HPDE6-E6E7 (cell line): ENCODE data around the gene SPAG4.
A peak's percentile ranks its signal among the peaks of the same experiment; 100 is the strongest.

Experiments
- DNase-seq: peaks from one replicate; pipeline ENCODE4 v3.0.0; 2011; ENCODE audit warnings: missing footprints; ENCODE audit errors: extremely low spot score

SPAG4 gene

DNA sequence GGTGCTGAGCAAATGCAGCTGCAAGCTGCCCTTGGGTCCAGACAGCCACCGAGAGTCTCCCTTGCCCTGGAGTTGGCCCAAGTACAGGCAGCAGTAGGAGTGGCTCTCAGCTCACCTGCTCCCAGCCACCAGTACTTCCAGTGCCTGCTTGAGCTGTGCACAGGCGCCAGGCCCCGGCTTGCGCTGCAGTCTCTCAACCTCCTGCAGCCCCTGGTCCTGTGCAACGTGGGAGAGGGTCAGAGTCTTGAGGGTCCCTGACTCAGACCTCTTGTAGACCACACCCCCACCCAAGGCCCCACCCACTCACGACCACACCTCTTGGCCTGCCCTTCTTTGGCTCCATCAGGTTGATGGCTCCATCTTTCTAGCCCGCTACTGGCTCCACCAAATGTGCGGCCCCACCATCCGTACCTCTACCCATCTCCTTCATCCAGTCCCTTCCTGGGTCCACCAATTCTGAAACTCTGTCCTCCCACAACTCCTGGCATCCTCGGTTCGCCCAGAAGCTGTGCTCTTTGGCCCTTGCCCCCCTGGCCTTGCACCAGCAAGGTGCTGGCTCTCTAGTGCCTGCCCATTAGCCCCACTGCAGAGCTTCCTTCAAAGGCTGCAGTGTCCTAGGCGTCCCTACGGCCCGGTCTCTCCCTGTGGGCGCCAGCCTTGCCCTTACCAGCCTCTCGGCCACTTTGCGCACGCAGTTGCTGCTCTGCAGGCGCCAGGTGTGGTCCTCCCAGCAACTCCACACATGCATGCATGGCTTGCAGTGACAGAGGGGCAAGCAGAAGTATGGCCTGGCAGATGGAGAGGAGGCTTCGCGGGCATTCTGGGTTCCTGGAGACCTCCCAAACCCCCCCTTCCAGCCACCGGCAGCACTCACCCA is 16.5 kb upstream of the SPAG4 start:
- no peak for DNase-seq

DNA sequence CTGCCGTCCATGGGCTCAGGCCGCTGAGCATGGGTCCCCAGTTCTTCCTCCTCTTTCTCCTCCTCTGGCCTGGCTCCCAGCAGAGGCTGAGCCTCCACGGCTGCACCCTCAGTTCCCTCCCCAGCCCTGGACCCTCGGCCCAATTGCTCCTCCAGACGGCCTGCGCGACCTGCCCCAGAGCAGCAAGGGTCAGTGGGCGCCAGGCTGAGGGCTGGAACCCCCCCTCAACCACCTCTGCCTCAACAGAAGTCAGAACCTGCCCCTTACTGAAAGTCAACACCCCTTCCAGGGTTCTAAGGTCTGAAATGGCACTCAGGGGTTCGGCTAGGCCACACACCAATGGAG is 15.9 kb upstream of the SPAG4 start:
- no peak for DNase-seq

DNA sequence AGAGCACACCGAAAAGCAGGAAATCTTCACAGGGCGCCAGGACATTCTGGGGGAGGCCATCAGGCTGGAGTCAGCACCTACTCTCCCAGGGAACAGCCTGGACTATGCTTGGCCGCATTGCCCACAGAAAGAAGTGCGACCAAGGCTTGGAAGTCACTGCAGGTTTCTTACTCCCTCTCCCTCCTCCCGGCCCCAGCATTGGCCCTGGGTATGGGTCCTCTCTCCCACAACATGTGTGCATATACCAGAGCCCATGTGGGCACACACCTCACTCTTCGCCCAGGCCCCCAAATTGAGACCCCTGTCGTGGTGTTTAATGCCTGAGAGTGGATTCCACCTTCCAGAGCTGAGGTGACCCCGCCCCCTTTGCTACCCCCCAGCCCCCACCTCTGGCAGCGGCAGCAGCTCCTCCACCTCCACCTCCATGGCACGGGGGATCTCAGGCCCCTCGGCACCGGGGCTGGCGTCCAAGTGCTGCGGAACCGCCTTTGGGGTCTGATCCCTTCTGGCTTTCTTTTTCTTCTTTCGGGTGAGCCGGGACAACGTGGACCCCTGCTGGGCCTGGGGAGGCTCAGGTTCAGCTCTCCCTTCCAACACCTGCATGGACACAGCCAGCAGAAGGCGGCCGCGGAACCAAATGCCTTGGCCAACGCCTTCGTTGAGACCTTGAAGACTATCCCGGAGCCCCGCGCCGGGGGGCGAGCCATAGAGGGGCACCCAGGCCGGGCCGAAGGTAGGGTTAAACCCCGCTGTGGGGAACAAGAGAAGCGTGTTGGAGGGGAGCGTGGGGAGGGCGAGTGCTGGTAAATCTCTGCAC is 15.2 kb upstream of the SPAG4 start:
- DNase-seq = no peak

DNA sequence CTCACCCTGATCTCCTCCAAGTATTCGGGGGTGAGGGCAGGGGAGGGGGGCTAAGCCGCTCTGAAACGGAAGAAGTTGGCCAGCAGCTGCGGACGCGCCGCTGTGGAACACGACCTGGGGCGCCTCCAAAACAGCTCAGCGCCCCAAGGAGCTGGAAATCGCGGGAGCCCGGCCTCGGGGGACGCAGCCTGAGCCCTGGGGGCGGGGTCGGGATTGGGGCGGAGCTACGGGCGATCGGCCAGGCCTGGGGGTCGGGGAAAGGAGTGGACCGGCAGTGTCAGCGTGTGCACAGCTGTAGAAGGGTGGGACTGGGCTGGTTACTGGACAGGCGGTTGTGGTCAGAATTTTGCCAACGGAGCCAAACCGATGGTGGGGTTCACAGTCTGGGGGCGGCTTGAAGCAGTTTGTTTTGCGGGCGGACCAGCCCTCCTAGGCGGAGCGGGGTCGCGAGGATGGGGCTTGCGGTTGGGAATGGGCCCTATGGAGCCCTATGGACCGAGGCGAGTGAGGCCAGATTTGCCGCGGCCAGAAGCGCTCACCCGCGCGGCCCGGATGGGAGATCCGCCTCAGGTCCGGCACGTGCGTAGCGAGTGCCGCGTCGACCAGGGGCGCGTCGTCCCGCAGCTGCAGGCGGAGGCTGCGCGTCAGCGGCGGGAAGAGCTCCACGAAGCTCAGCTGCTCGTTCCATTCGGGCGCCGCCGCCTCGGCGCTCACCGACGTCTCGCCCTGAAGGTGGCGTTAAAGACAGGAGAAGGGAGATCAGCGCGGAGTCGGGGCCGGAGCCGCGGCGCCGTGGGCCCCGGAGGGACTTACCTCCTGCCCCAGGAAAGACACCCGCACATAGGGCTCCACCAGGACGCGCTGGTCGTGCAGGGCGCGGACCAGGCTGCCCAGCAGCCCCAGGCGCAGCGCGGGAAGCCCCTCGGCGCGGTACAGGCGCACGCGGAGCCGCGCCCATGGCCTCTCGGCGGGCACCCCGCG is 14.3 kb upstream of the SPAG4 start:
- DNase-seq = peak; percentile 94

DNA sequence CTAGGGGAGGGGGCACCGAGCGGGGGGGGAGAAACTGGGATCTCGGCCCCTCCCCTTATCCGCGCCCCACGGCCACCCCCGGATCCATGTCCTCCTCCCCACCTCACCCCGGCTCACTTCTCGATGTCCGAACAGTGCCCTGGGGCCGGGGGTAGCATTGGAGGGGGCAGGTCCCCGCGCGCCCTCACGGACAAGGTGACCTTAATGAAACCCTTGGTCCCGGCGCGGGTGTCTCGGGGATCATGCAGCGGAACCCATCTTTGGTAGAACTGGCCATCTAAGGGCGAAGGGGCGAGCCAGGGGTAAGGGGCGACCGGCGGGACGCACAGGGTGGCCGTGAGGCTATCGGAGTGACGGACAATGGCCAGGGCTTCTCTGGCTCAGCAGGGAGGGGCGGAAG is 13.6 kb upstream of the SPAG4 start:
- no peak for DNase-seq

DNA sequence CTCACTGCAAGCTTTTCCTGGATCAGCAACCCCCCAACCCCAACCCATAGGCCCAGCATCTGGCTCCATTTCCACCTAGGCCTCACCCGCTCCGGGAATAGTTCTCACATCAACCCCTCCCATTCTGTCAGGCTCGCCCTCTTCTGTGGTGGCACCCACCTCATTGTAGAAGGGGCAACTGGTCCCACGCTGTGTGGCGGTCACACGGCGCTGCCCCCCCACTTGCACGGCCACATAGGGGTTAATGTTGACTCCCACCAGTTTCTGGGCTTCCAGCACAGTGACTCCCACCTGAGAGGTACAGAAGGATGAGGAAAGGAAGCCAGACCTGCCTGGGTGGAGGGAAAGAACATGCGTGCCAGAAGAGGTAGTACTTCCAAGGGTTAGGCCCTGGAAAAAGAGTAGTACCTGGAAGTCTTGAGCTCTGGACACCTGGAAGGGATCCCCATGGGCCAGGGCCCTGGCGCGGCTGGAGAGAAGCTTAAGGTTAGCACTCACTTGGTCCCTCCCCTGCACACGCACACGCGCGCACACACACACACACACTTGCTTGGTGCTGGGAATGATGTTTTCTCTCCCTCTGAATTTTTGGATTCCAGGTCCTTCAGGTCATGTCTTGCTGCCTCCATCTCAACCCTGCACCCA is 12.7 kb upstream of the SPAG4 start:
- no peak for DNase-seq

DNA sequence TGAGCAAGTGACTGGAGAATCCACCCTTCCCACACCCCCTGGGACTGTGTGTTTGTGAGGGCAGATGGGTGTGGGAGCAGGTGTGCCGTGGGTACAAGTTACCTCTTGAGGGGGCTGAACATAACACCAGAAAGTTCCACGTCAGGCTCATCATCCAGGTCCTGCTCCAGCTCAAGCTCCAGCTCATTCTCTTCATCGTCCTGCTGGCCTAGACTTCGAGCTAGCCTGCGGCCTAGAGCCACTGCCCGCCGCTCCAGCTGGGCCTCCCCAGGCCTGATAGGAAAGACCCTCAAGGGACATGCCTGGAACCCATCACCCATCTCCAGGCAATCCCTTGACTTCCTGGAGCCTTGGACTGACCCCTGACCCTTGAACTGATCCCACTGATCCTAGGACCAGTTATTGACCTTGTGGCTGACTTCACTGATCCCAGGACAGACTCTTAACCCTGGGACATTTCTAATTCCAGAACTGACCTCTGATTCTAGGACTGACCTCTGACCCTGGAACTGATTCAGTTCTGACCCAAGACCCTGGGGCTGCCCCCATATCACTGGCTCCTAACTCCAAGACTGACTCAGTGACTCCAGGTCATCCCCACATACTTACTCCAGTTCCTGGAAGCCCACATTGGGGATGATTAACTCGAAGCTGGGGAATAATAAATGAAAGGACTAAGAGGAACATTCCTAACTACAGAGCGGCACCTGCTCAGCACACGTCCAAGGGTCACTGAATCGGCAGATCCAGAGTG is 11.8 kb upstream of the SPAG4 start:
- DNase-seq = no peak

DNA sequence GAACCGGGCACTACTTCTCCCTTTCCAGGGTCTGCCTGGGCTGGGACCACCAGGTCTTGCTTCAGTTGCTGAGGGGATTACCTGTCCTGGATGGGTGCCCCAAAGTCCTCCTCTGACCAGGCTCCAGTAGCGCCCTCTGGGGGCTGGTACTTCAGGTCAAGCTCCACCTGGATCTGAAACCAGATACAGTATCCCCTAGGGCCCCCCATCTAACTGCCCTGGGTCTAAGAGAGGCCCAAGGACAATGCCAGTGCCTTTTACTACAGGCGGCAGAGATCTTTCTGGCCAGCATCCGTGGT is 11.2 kb upstream of the SPAG4 start:
- no peak for DNase-seq

DNA sequence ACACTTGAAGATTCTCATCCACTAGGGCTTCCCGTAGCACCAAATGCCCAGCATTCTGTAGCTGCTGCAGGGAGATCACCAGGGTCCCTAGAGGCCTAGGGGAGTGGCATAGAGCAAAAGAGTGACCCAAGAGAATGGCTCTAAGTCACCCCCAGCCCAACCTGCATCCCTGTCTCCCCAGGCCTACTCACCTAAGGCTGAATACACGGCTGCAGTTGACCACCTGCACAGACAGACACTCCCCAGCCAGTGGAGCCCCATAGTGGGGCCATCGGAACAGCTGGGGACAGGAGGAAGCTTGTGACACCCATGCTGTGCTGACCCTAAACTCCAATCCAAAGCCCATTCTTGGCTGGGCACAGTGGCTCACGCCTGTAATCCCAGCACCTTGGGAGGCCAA is 9.5 kb upstream of the SPAG4 start:
- DNase-seq = no peak

DNA sequence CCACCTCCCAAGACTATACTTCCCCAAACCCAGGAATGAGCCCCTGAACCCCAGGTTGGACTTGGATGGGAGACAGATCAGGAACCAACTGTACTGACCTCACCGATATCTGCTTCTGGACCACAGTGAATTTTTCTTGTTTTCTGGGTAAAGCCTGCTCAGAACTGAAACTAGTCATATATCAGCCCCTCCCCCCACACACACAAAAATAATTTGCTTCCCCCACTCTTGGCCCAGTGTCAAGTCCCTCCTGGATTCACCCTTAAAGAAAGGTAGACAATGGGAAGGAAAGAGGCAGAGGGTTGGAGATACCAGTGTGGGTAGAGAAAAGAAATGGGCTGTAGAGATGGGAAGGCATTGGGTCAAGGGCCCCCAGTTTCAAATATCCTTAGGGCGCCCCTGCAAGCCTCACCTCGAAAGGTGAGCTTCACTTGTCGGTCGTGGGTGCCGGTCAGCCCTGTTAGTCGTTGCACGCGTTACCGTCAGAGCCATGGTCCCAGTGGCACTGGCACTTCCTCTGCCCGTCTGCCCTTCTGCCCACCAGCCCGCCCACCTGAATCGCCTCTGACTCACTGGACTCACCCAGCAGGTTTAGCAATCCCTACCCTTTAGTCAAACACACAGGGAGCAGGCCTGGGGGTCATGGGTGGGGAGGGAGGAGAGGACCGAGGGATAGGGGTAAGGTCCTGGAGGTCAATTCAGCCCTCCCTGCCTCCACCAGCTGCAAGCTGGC is 8.5 kb upstream of the SPAG4 start:
- peak; percentile 96 for DNase-seq

DNA sequence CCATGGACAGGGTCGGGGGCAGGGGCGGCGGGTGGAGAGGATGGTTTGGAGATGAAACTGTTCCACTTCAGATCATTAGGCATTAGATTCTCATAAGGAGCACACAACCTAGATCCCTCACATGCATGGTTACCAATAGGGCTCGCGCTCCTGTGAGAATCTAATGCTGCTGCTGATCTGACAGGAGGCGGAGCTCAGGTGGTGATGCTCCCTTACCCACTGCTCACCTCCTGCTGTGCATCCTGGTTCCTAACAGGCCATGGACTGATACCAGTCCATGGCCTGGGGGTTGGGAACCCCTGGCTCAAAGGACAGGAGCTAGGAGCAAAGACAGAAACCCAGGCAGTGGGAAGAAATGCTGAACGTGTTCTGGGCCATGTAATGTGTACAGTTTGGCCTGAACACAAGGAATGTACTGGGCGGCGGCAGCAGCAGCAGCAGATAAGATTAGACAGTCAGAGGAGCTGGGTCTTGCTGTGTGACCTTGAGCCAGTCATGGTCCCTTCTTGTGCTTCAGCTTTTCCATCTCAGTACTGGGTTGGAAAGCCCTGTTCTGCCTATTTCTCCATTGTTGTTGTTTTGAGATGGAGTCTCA is 4.7 kb upstream of the SPAG4 start:
- no peak for DNase-seq

DNA sequence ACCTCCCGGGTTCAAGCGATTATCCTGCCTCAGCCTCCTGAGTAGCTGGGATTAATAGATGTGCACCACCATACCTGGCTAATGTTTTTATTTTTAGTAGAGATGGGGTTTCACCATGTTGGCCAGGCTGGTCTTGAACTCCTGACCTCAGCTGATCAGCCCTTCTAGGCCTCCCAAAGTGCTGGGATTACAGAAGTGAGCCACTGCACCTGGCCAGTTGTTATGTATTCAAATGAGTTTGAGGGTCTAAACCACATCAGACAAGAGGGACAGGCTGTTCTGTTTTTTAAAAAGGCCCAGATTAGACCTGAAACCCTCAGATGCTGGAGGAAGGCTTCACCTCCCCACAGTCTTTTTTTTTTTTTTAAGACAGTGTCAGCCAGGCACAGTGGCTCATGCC is 4.1 kb upstream of the SPAG4 start:
- no peak for DNase-seq

DNA sequence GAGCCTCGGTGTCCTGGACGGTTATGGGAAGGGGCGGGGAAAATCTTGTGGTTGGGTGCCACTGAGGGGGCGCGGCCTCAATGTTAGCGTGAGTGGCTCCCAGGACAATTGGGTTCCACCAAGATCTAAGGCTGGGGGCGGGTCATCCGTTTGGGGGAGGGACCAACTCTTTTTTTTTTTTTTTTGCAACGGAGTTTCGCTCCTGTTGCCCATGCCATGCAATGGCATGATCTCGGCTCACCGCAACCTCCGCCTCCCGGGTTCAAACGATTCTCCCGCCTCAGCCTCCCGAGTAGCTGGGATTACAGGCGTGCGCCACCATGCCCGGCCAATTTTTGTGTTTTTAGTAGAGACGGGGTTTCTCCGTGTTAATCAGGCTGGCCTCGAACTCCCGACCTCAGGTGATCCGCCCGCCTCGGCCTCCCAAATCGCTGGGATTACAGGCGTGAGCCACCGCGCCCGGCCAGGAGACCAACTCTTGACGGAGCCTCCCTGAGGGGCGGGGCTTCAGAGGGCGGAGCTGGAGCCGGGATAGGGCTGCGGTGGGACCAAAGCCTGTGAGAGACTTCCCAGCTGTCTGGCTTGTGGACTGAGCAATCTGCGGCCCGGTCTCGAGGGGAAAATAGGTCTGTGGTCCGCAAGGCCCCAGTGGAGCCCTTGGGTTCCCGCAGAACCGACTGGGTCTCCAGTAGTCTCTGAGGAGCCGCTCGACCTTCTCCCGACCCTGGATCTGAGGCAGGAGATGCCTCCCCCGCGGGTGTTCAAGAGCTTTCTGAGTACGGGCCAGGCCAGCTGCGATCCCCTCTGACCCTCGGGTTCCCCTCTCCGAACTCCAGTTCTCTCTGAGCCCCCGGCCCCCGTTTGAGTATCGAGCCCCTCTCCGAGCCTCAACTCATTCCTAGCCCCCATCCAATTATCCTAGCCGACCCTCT is 1.1 kb downstream of the SPAG4 start:
- peak; percentile 87 for DNase-seq

DNA sequence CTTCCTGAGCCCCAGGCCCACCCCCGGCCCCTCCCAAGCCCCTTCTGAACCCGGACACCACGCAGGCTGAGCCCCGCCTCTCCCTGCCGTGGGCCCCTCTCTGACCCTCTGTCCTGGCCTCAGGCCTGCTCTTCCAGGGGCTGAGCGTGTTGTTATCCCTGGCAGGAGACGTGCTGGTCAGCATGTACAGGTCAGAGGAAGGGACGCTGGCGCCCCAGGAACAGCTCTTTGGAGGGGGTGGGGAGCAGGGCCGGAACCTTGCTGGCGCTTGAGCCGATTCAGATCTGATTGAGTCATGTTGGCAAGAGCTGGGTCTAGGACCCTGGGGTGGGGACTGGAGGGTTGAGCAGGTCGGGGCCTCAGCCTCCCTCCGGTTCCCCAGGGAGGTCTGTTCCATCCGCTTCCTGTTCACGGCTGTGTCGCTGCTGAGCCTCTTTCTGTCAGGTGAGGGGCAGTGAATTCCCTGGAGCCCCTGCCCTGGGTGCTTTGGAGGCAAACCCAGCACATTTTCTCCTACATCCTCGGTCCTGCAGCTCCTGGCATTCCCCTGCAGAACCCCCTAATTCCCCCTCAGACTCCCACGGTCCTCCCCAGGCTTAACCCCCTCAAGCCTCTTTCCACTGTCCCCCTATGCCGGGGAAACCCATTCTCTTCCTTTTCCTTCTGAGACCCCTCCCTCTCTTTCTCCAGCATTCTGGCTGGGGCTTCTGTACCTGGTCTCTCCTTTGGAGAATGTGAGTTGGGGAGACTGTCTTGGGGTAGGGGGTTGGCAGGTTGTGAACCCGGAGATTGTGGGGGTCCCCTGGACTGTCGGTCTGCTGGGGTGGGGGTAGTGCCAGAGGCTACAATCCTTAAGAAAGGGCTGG is 2.0 kb downstream of the SPAG4 start:
- DNase-seq = peak; percentile 94

DNA sequence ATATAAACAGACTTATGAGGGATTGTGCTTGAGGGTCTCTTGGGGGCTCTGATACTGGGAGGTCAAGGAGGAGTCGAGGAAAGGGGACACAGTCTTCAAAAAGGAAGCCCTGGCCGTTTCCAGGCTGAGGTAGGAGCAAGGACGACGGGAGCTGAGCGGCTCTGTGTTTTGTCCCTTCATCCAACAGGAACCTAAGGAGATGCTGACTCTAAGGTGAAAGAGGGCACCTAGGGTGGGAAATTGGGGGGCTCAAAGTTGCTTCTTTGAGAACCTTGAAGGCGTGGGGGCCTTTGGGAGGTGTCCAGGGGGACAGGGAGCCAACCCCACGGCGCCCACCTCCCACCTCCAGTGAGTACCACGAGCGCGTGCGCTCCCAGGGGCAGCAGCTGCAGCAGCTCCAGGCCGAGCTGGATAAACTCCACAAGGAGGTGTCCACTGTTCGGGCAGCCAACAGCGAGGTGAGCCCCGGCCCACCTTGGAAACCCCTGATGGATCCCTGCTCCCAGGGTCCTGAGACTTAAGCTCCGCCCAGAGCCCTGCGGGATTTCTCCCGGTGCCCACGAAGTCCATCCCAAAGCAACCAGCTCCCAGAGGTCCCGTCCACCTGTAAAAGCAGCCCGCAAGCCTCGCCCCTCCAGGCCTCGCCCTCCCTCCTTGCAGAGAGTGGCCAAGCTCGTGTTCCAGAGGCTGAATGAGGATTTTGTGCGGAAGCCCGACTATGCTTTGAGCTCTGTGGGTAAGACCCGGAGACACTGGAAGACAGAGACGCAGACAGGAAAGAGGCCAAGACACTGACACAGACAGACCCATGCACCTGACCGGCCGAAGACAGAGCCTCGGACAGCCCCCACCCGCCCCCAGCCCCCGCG is 2.9 kb downstream of the SPAG4 start:
- DNase-seq = peak; percentile 77

DNA sequence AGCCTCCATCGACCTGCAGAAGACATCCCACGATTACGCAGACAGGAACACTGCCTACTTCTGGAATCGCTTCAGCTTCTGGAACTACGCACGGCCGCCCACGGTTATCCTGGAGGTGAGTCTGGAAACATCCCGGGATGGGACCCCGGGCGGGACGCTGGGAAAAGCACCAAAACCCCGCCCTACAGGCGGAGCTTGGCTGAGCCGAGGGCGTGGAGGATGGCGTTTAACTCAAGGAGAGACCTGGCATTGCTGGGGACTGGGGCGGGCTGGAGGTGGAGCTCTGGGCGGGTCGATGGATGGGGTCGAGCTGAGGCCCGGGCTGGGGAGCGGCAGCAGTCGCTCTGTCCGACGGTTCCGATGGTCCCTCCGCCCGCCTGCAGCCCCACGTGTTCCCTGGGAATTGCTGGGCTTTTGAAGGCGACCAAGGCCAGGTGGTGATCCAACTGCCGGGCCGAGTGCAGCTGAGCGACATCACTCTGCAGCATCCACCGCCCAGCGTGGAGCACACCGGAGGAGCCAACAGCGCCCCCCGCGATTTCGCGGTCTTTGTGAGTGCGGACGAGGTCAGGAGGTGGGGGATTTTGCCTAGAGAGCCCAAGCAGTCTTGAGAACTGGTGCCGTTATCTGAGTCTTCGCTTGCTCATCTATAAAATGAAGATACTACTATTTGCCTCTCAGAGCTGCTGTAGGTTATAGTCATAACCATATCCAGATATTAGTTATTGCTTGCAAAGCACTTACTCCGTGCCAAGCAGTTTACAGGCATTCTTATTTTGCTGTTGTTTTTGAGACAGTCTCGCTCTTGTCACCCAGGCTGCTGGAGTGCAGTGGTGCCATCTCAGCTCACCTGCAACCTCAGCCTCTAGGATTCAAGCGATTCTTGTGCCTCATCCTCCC is 3.8 kb downstream of the SPAG4 start:
- DNase-seq = peak; percentile 99
